Cardiac fibroblast (primary cell): ENCODE results near the gene SH3RF3.
"Not testable (repeated sequence)": the region's sequence is repeated elsewhere in the genome, so short reads cannot be mapped to it uniquely, and the experiment has no call there.

Source experiments
- DNase-seq, 2 donors: peaks; one replicate each; pipeline versions ENCODE4 v3.0.0 to v3.0.0-alpha.2; 2010; ENCODE audit warnings: low read depth in 2 of 2
- H3K4me3 ChIP-seq, 2 donors: replicated peaks in 1 of 2; 1 replicate in 1 of 2; 2 replicates in 1 of 2; pipeline ENCODE4 v1.5.1; 2011; ENCODE audit warnings: low read depth in 2 of 2, low read length in 2 of 2, mild to moderate bottlenecking in 2 of 2, moderate library complexity in 1 of 2
- TF ChIP-seq, protein P1 (sequence below): IDR thresholded peaks from one replicate; pipeline ENCODE4 v1.5.1; 2011; ENCODE audit warnings: low read depth, mild to moderate bottlenecking, low read length, inconsistent platforms

The SH3RF3 gene

DNA sequence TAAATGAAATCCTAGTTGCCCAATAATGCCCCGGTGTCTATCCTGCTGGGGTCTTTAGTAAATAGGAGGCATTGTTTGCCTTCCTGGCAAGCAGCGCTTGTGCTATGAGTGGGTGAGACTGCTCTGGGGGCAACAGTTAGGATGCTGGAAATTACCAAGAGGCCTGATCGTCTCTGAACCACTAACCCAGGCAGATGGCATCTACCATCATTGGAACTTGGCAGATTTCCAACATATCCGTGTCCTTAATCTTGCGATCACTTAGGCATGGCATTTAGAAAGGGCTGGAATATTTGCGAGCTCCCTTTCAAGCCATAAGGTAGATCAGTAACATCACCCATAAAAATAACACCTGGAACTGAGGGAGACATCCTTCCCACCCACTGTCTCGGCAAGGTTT, 18.8 kb upstream of the SH3RF3 start:
- H3K4me3 ChIP-seq, result no peak overlapping the region
- DNase-seq, result no peak
- TF ChIP-seq, protein P1, sequence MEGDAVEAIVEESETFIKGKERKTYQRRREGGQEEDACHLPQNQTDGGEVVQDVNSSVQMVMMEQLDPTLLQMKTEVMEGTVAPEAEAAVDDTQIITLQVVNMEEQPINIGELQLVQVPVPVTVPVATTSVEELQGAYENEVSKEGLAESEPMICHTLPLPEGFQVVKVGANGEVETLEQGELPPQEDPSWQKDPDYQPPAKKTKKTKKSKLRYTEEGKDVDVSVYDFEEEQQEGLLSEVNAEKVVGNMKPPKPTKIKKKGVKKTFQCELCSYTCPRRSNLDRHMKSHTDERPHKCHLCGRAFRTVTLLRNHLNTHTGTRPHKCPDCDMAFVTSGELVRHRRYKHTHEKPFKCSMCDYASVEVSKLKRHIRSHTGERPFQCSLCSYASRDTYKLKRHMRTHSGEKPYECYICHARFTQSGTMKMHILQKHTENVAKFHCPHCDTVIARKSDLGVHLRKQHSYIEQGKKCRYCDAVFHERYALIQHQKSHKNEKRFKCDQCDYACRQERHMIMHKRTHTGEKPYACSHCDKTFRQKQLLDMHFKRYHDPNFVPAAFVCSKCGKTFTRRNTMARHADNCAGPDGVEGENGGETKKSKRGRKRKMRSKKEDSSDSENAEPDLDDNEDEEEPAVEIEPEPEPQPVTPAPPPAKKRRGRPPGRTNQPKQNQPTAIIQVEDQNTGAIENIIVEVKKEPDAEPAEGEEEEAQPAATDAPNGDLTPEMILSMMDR, result no peak

DNA sequence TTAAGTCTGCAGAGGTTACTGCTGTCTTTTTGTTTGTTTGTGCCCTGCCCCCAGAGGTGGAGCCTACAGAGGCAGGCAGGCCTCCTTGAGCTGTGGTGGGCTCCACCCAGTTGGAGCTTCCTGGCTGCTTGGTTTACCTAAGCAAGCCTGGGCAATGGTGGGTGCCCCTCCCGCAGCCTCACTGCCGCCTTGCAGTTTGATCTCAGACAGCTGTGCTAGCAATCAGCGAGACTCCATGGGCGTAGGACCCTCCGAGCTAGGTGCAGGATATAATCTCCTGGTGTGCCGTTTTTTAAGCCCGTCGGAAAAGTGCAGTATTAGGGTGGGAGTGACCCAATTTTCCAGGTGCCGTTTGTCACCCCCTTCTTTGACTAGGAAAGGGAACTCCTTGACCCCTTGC, 11.8 kb upstream of the SH3RF3 start:
- not testable (repeated sequence) for DNase-seq, H3K4me3 ChIP-seq

DNA sequence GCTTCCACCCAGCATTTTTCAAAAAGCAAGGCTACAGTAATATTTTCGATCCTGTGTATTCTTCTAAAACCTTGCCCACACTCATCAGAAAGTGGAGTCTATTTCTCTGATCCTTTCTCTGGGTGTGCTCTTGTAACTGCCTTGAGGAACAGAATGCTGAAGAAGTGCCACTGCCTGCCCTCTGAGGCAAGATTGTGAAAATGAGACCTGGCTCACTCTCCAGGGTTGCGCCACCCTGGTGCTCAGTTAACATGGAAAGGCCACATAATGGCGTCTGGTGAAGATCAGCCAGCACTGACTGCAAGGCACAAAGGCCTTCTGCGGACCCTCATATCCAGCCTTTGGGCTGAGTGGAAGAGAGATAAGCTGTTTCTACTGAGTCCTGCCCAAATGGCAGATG, 11.2 kb upstream of the SH3RF3 start:
- TF ChIP-seq, protein P1, result no peak

DNA sequence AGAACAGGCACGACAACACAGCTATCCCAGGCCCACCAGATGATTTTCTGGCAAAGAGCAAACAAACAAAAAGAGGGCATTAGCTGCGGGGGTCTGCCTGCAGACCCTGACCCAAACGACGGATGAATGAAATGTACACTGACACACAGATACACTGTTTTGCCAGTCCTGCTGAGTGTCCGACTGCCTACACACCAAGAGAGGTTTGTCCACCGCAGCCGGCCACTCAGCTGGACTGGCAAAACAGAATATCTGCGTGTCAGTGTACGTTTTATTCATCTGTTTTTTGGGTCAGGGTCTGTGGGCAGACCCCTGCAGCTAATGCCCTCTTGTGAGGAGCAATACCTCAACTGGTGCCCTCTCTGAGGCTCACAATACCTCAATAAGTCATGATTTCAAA, 10.7 kb upstream of the SH3RF3 start:
- DNase-seq, result no peak
- TF ChIP-seq, protein P1, result no peak
- H3K4me3 ChIP-seq, result no peak overlapping the region

More for the DNA sequence above, 11.2 kb upstream of the SH3RF3 start:
- DNase-seq, result no peak
- no peak overlapping the region for H3K4me3 ChIP-seq

DNA sequence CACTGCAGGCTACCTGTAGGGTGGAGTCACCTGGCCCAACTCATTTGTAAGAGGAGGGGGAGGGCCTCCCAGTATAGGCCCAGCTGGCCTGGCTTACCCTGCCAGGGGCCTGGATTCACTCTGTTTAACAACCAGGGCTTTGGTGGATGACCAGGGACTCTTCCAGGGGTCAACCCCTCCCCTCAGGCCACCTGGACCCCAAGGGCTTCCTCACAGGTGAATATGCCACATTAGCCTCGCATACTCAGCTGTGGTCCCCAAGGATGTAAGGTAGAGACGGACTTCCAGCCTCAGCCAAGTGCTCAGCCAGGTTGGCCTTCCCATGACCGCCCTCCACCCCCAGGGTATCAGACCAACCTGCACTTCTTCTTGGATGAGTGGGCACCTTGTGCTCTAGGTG, 8.8 kb upstream of the SH3RF3 start:
- no peak for DNase-seq
- H3K4me3 ChIP-seq, result no peak overlapping the region
- TF ChIP-seq, protein P1, result no peak

DNA sequence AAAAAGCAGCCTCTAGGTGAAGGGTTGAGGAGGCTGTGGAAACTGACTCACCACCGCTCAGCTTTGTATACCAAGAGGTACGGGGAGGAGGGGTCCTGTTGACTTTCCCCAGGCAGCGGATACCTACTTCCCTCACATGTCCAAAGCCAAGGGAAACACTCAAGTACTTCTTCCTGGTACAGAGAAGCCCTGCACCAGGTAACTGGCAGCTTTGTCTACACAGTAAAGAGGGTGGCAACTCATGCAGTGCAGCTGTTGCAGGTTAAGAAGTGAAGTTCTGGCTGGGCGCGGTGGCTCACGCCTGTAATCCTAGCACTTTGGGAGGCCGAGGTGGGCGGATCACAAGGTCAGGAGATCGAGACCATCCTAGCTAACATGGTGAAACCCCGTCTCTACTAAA, 8.3 kb upstream of the SH3RF3 start:
- DNase-seq, H3K4me3 ChIP-seq: not testable (repeated sequence)

DNA sequence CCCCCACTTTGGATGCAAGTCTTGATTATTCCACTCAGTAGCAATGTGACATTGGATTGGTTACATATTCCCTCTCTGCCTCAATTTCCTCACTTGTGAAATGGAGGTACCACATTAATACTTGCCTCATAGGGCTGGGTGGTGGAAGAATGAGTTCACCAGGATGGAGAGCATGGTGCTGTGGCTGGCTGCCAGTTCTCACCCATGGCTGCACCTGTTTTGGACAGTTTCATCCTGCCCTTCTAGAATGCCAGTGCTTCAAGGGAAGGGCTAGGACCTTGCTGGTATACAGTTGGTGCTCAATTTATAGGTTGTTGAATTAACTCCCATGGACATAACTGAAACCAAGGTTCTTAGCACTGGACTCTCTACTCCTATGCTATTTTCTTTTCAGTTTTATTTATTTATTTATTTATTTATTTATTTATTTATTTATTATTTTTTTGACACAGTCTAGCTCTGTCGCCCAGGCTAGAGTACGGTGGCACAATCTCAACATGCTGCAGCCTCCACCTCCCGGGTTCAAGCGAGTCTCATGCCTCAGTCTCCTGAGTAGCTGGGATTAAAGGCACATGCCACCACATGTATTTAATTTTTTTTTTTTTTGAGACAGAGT, 5.3 kb upstream of the SH3RF3 start:
- no peak overlapping the region for H3K4me3 ChIP-seq
- DNase-seq, result no peak
- TF ChIP-seq, protein P1, result no peak

DNA sequence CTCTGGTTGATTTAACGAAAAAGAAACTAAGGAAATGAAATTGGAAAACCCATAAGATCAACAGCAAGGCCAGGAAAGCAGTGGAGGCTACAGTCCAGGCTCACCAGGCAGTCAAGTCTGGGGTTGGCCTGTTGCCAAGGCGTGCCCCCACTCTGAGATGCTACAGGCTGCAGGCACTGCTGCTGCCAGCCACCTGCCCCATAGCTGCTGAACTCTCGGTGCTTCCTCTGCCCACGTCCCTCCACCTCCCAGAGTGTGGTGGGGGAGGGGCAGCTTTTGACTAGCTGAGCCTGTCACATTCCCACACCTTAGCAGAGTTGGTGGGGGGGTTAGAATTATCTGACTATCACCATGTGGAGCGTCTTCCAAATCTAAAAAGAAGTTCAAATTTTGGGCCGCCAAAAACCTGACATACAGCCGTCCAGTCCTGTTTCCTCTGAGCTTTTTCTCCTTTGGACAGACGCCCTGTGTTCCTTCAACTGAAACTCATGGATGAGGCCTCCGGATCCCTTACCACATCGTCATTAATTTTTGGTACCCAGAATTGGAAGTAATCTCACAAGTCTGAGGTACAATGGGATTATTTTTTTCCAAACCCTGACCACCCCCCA, 3.9 kb upstream of the SH3RF3 start:
- TF ChIP-seq, protein P1, result no peak
- DNase-seq, result no peak

More for the DNA sequence above, 3.9 kb upstream of the SH3RF3 start:
- no peak overlapping the region for H3K4me3 ChIP-seq
